ENCODE results near the gene ODF2.

The ODF2 gene

DNA sequence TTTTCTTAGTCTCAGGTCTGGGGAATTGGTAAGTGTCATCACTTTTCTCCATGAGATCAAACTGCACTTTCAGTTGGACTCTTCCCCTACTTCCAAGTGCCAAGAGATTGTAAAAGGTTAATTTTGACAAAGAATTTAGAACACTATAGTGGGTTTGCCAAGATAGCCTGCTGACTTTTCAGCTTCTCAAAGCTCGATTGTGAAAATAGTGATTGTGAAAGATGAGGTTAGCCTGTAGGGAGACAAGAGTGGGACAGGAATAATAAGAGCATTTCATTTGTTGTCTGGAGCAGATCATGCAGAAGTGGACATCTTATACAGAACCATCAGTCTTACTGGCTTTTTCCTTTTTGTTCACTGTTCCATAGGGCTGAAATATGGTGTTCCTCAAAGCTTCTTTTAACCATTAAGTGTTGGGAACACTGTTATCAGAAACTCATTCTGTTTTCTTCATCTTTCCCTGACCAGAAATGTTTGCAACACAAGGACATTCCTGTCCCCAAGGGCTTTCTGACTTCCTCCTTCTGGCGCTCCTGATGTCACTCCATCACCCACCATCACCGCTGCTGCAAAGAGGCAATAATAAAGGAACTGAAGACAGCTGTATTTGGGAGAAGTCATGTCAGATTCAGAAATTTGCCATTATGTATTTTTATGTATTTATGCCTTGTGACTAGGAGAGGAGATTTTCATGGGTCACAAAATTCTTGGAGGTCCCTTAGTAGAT lies 85.0 kb downstream of the ODF2 start:
- DNase-seq: no peak

DNA sequence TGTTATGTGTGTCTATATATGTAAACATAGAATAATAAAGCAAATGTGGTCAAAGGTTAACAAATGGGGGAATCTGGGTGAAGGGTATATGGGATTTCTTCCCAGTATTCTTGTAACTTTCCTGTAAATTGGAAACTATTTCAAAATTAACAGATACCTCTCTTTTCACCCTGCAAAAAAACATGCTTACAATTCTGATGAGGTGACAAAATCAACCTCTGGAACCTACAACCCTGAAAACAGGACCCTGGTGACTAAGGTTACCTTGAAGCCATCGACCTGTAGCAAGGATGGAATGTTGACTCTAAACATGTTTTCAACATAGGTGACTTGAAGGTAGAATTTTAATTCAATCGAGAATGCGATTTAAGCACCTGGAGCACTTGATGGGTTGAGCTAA lies 90.7 kb downstream of the ODF2 start:
- DNase-seq: no peak

DNA sequence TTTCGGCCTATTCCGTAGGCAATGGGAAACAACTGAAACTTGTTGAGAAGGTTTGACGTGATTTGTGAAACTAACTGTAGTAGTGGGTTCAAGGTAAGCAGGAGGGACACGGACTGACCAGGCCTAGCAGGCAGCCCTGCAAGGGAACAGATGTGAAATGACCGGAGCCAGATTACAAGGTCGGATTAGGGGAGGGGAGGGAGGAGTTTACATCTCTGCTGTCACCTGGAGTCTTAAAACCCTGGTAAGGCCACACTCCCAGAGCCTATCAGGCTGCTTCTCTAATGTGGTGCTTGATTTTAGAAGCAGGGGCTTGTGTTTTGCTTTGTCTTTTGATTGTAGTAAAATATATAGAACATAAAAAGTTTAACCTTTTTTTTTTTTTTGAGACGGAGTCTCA lies 93.1 kb downstream of the ODF2 start:
- DNase-seq: no peak

DNA sequence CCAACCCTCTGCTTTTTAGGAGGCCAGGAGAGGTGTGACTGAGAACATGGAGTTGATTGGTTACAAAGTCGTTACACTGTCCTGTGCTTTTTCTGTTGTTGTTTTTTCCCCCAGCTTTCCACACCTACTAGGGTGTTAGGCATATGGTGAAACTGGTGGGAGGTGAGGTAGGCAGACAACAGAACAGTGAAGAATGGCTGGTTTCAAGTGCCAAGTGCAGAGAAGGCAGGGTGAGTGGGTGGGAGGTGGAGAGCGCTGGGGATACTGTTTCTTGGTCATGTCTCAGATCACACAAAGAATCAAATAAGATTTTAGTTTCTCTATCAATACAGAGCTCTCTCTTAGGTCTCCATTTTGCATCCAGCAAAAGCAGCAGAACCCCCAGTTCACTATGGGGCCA lies 94.4 kb downstream of the ODF2 start:
- no peak for DNase-seq

Measured in NCI-H1105 (cell line).